OCI-LY7 (cell line): Measurements from ENCODE around the gene HOXC9. TPM values are rescaled to one million over a fixed set of nuclear protein-coding genes. Genes with fewer than 3 reads are reported as not detected.
A peak's percentile ranks its signal among the peaks of the same experiment; 100 is the strongest.

Source experiments
- BruUV-seq: library from RNA; stranded (reverse); fragments of 400-500 nt; replicated peaks from 2 replicates; lab custom pipeline; 2021; lab: Mats Ljungman, UMichigan
- CTCF ChIA-PET: fragments of 300-600 bp; sonication (Branson Sonifier 250); formaldehyde crosslinking; loops from one replicate; lab custom pipeline; 2022; ENCODE audit warnings: antibody characterized with exemption; ENCODE audit not compliant: unreplicated experiment; lab: Charles Lee
- POLR2A ChIA-PET: fragments of 300-600 bp; sonication (Branson Sonifier 250); formaldehyde crosslinking; loops from one replicate; lab custom pipeline; 2022; ENCODE audit warnings: antibody characterized with exemption; lab: Charles Lee
- DNase-seq: peaks from one replicate; pipeline ENCODE4 v3.0.0-alpha.2; 2015; ENCODE audit warnings: low spot score
- H2AFZ ChIP-seq: fragments of 200-600 bp; sonication (generic), shearing (Covaris generic); 2 replicates; pipeline ENCODE4 v1.6.1; 2014; ENCODE audit warnings: mild to moderate bottlenecking, antibody characterized with exemption, low read length, moderate library complexity
- H3K27ac ChIP-seq: fragments of 200-600 bp; sonication (generic); 2 replicates; pipeline ENCODE4 v1.5.1; 2014; ENCODE audit warnings: mixed run types, low read depth, mild to moderate bottlenecking, moderate library complexity, low read length, inconsistent platforms; ENCODE audit not compliant: poor library complexity, severe bottlenecking
- H3K36me3 ChIP-seq: fragments of 200-600 bp; sonication (generic); 2 replicates; pipeline ENCODE4 v1.6.1; 2014; ENCODE audit warnings: mild to moderate bottlenecking, antibody characterized with exemption, low read length, moderate library complexity, mixed read lengths; ENCODE audit not compliant: insufficient read depth
- H3K4me1 ChIP-seq: fragments of 200-600 bp; sonication (generic); 2 replicates; pipeline ENCODE4 v1.5.1; 2014; ENCODE audit warnings: mild to moderate bottlenecking, low read length; ENCODE audit not compliant: insufficient read depth, poor library complexity, severe bottlenecking
- H3K4me2 ChIP-seq: fragments of 200-600 bp; sonication (generic); 2 replicates; pipeline ENCODE4 v1.6.1; 2014; ENCODE audit warnings: mild to moderate bottlenecking, low read length
- H3K4me3 ChIP-seq: fragments of 200-600 bp; sonication (generic); 2 replicates; pipeline ENCODE4 v1.5.1; 2014; ENCODE audit warnings: mild to moderate bottlenecking, low read depth, low read length; ENCODE audit not compliant: poor library complexity, severe bottlenecking
- H3K79me2 ChIP-seq: fragments of 200-600 bp; sonication (generic); 2 replicates; pipeline ENCODE4 v1.6.1; 2016; ENCODE audit warnings: low read depth, mild to moderate bottlenecking, low read length, moderate library complexity, mixed read lengths; ENCODE audit not compliant: insufficient read depth
- H3K9me2 ChIP-seq: fragments of 200-600 bp; sonication (generic); 2 replicates; pipeline ENCODE4 v1.6.1; 2016; ENCODE audit warnings: mild to moderate bottlenecking, low read length, mixed read lengths; ENCODE audit not compliant: insufficient read depth
- H3K9me3 ChIP-seq: fragments of 200-600 bp; sonication (generic); 2 replicates; pipeline ENCODE4 v1.6.1; 2014; ENCODE audit warnings: mild to moderate bottlenecking, mixed run types, low read length, mixed read lengths
- H4K20me1 ChIP-seq: fragments of 200-600 bp; sonication (generic); 2 replicates; pipeline ENCODE4 v1.6.1; 2014; ENCODE audit warnings: mild to moderate bottlenecking, antibody characterized with exemption, low read length, moderate library complexity, mixed read lengths; ENCODE audit not compliant: insufficient read depth
- EZH2phosphoT487 ChIP-seq: fragments of 200-600 bp; sonication (generic); IDR thresholded peaks from 2 replicates; pipeline ENCODE4 v1.6.1; 2018; ENCODE audit warnings: low read depth, borderline replicate concordance, mild to moderate bottlenecking, mixed run types, antibody characterized with exemption, low read length, moderate library complexity, mixed read lengths
- intact Hi-C: fragments of 100-400 bp; cut with micrococcal nuclease; formaldehyde crosslinking; loops from one replicate; pipeline ENCODE4 v1.10.0; 2022; ENCODE audit not compliant: unreplicated experiment
- total RNA-seq, 2 experiments: library from RNA; depleted of rRNA in 1 of 2; stranded (reverse); fragments of >200 nt in 1 of 2; shearing (Covaris generic) in 1 of 2; gene quantifications; 2 replicates each; pipeline ENCODE4 v1.2.3, GENCODE V29; 2014 to 2022
- TF ChIP-seq, protein P1 (sequence below): fragments of 200-600 bp; sonication (generic); conservative IDR thresholded peaks from 2 replicates; pipeline ENCODE4 v1.5.1; 2014; ENCODE audit warnings: mild to moderate bottlenecking, antibody characterized with exemption, low read length, moderate library complexity, mixed read lengths

HOXC9 gene
- total RNA-seq, 2 experiments from 2014 or later = 0.42 TPM; not detected in 1

GRCh38 chr12:54051026-54051842 is 51.3 kb downstream of the HOXC9 start:
- H3K9me3 ChIP-seq = no peaks in the 10 kb centered on the region
- no peak overlapping the region for H3K4me3 ChIP-seq
- TF ChIP-seq, protein P1, sequence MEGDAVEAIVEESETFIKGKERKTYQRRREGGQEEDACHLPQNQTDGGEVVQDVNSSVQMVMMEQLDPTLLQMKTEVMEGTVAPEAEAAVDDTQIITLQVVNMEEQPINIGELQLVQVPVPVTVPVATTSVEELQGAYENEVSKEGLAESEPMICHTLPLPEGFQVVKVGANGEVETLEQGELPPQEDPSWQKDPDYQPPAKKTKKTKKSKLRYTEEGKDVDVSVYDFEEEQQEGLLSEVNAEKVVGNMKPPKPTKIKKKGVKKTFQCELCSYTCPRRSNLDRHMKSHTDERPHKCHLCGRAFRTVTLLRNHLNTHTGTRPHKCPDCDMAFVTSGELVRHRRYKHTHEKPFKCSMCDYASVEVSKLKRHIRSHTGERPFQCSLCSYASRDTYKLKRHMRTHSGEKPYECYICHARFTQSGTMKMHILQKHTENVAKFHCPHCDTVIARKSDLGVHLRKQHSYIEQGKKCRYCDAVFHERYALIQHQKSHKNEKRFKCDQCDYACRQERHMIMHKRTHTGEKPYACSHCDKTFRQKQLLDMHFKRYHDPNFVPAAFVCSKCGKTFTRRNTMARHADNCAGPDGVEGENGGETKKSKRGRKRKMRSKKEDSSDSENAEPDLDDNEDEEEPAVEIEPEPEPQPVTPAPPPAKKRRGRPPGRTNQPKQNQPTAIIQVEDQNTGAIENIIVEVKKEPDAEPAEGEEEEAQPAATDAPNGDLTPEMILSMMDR = no peak
- no peak for TF ChIP-seq EZH2phosphoT487
- 0 out of 2 replicates have a peak, but pooled peaks cover 4% of the 10 kb centered on the region for H4K20me1 ChIP-seq
- peak overlapping the region; percentile 40 for H2AFZ ChIP-seq
- no TSS peak for BruUV-seq
- peaks cover 4% of the 10 kb centered on the region; the same call in 1 of the 2 replicates for H3K36me3 ChIP-seq
- DNase-seq = no peak
- ChIA-PET POLR2A (interaction anchor here (0.7 to 1.5 kb wide), 2 partner anchors 15 to 16 kb away, joined by 3 to 5 read pairs; no protein-coding TSS in a partner anchor), CTCF (interaction anchor here (0.6 to 0.9 kb wide), 2 partner anchors 117 to 154 kb away, joined by 4 read pairs; no protein-coding TSS in a partner anchor)
- H3K79me2 ChIP-seq = peaks cover 21% of the 10 kb centered on the region
- intact Hi-C loops = no loop called here
- no peaks in the 10 kb centered on the region for H3K9me2 ChIP-seq
- H3K4me1 ChIP-seq = peaks cover 37% of the 10 kb centered on the region
- 0 out of 2 replicates have a peak overlapping the region, but pooled peaks have one; percentile 24 for H3K4me2 ChIP-seq
- no peak overlapping the region for H3K27ac ChIP-seq

GRCh38 chr12:54051874-54052437 is 52.0 kb downstream of the HOXC9 start:
- DNase-seq = no peak
- peaks cover 40% of the 10 kb centered on the region for H3K4me1 ChIP-seq
- peaks cover 5% of the 10 kb centered on the region; the same call in 1 of the 2 replicates for H3K36me3 ChIP-seq
- H3K4me2 ChIP-seq = peak overlapping the region; percentile 83
- no peak overlapping the region for H3K4me3 ChIP-seq
- peak overlapping the region; percentile 40; the same call in 1 of the 2 replicates for H2AFZ ChIP-seq
- TF ChIP-seq, protein P1 = no peak
- H4K20me1 ChIP-seq = 0 out of 2 replicates have a peak, but pooled peaks cover 4% of the 10 kb centered on the region
- peaks cover 21% of the 10 kb centered on the region for H3K79me2 ChIP-seq
- intact Hi-C loops = no loop called here
- ChIA-PET POLR2A (interaction anchor here (0.6 to 3.2 kb wide), 11 partner anchors 8 to 888 kb away, joined by 3 to 32 read pairs (median 4); partner anchors contain the start of gene SMUG1), CTCF (interaction anchor here (0.6 to 1.7 kb wide), 6 partner anchors 9 to 598 kb away, joined by 3 to 6 read pairs (median 3); partner anchors contain the start of gene SMUG1)
- H3K27ac ChIP-seq = peak overlapping the region; percentile 83
- no peaks in the 10 kb centered on the region for H3K9me2 ChIP-seq
- BruUV-seq = no TSS peak
- no peaks in the 10 kb centered on the region for H3K9me3 ChIP-seq
